GM12801 (cell line): ENCODE results near the gene LTBP4.

Experiments
- TF ChIP-seq, protein P1 (sequence below): IDR thresholded peaks from one replicate; pipeline ENCODE4 v1.5.1; 2011; ENCODE audit warnings: control low read depth; ENCODE audit not compliant: insufficient read length; ENCODE audit errors: extremely low read depth

The LTBP4 gene

DNA sequence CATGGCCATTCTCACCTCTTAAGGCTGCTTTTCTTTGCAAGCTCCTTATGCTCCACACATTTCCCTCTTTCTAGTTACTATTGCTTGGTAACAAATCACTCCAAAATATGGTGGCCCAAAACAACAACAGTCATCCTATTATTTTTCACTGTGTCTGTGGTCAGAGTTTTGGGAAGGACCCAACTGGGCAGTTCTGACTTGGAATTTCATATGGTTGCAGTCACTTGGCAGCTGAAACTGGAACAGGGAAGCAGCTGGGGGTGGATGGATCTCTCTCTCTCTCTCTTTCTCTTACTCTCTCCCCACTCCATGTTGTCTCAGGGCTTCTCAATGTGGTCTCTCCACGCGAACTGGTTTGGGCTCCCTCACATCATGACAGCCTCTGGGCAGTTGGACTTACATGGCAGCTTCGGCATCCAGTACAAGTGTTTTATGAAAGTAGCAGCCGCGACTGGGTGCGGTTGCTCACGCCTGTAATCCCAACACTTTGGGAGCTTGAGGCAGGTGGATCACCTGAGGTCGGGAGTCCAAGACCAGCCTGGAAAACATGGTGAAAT lies 49.7 kb downstream of the LTBP4 start:
- TF ChIP-seq, protein P1, sequence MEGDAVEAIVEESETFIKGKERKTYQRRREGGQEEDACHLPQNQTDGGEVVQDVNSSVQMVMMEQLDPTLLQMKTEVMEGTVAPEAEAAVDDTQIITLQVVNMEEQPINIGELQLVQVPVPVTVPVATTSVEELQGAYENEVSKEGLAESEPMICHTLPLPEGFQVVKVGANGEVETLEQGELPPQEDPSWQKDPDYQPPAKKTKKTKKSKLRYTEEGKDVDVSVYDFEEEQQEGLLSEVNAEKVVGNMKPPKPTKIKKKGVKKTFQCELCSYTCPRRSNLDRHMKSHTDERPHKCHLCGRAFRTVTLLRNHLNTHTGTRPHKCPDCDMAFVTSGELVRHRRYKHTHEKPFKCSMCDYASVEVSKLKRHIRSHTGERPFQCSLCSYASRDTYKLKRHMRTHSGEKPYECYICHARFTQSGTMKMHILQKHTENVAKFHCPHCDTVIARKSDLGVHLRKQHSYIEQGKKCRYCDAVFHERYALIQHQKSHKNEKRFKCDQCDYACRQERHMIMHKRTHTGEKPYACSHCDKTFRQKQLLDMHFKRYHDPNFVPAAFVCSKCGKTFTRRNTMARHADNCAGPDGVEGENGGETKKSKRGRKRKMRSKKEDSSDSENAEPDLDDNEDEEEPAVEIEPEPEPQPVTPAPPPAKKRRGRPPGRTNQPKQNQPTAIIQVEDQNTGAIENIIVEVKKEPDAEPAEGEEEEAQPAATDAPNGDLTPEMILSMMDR = no peak

DNA sequence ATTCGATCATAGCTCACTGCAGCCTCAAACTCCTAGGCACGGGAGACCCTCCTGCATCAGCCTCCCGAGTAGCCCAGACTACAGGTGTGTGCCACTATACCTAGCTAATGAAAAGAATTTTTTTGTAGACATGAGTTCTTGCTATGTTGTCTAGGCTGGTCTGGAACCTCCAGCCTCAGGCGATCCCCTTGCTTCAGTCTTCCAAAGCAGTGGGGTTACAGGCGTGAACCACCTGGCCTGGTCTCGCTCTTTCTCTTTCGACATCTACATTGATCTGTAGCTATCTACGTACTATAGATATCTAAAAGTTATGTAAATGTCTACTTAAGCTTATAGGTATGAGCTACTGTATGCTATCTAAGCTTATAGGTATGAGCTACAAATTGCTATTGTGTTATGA lies 56.9 kb downstream of the LTBP4 start:
- TF ChIP-seq, protein P1 = no peak

DNA sequence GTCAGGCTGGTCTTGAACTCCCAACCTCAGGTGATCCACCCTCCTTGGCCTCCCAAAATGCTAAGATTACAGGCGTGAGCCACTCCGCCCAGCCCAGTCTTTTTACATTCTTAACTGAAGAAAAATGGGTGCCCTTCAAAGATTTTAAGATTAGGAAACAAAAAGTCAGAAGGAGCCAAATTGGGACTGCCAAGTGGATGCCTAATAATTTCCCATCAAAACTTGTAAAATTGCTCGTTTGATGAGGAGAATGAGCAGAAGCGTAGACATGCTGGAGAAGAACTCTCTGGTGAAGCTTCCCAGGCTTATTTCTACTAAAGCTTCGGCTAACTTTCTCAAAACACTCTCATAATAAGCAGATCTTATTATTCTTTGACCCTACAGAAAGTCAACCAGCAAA lies 57.9 kb downstream of the LTBP4 start:
- TF ChIP-seq, protein P1 = no peak

DNA sequence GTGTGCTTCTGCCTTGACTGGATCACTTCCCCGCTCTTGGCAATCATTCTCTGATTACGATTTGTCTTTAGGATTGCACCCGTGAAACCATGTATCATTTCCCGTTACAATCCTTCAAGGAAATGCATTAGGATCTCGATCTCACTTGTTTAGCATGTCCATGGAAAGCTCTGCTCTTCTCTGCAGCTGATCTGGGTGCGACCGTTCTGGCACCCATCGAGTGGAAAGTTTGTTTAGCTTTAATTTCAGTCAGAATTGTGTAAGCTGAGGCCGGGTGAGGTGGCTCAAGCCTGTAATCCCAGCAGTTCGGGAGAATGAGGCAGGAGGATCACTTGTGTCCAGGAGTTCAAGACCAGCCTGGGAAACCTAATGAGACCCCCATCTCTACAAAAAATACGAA lies 58.4 kb downstream of the LTBP4 start:
- TF ChIP-seq, protein P1 = no peak

DNA sequence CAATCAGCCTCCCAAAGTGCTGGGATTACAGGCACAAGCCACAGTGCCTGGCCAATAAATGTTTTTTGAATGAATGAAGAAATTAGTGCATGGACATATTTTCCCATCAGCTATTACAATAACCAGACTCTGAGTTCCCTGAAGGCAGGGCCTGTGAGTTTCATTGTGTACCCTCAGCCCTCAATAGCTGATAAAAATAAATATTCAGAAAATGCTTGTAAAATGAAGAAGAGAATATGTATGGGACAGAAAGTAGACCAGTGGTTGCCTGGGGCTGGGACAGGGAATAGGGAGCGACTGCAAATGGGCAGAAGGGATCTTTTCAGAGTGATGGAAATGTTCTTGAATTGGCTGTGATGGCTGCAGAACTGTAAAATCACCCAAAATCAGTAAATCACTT lies 60.4 kb downstream of the LTBP4 start:
- TF ChIP-seq, protein P1 = no peak

DNA sequence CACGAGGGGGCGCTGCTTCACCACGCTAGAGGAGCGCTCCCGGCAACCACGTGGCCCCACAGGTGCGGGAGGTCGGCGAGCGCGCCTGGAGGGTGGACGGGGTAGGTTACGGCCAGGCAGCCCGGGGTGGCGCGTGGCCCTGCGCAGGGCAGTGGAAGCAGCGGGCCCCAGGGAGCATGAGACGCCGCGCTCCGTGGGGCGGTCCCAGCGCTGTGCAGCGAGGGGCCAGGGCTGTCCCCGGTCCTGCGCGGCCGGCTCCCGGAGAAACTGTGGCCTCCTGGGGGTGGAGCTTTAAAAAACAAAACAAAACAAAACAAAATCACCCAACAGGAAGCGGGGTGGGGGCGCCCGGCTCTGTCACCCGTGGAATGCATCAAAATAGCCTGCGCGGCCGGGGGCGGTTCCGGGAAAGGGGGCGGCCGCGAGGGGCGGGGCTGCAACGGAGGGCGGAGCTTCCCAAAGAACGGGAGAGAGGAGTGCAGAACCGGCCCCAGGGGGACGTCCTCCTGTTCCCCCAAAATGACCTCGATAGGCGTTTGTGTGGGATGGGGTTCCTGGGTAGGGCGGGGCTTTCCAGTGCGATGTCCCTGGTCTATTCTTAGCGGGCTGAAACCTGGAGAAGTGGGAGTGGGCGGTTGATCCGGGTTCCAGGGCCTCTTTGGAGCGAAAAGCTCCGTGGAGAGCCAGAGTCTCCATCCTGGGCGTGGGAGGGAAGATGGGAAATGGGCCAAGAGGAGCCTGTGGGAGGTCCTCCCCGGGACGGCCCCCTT lies 61.9 kb downstream of the LTBP4 start:
- TF ChIP-seq, protein P1 = no peak

DNA sequence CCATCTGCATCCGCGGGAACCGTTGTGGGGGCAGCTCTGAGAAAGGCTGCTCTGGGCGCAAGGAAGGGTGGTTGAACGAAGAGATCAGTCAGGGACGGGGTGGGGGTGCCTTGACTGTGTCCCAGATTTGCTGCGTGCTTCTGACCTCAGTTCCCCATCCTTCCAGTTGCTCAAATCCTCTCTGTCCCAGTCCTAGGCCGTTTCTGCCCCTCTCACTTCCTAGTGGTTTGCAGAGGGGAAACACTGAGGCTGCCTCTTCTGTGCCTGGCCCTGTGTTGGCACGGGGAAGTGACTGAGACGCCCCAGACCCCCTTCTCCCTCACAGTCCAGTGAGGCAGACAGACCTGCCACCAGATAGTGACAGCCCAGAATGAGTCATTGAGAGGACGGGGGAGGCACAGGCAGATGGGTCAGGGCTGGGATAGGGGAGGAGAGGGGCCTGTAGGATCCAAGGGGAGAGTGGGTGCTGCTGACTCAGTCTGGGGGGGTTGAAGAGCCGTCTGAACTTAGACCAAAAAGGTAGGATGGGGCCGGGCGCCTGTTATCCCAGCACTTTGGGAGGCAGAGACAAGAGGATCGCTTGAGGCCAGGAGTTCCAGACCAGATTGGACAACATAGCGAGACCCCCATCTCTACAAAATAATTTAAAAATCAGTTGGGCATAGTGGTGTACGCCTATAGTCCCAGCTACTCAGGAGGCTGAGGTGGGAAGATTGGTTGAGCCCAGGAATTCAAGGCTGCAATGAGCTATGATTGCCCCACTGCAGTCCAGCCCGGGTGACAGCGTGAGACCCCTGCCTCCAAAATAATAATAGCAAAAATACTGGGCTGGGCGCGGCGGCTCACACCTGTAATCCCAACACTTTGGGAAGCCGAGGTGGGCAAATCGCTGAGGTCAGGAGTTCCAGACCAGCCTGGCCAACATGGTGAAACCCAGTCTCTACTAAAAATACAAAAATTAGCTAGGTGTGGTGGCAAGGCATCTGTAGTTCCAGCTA lies 62.8 kb downstream of the LTBP4 start:
- TF ChIP-seq, protein P1 = no peak
